ENCODE measurements around the gene PCCA.
A peak's percentile ranks its signal among the peaks of the same experiment; 100 is the strongest.
"Not testable (repeated sequence)": the region's sequence is repeated elsewhere in the genome, so short reads cannot be mapped to it uniquely, and the experiment has no call there.

Gene PCCA

GRCh38 chr13:100559886-100560285, 471.0 kb downstream of the PCCA start:
- no peak for DNase-seq

GRCh38 chr13:100560498-100561157, 471.7 kb downstream of the PCCA start:
- DNase-seq = no peak

GRCh38 chr13:100561158-100561499, 472.2 kb downstream of the PCCA start:
- DNase-seq = no peak

- DNase-seq = no peak
Measured at GRCh38 chr13:100561599-100562204, 472.8 kb downstream of the PCCA start.

GRCh38 chr13:100563779-100564178, 474.9 kb downstream of the PCCA start:
- no peak for DNase-seq

GRCh38 chr13:100564444-100565223, 475.7 kb downstream of the PCCA start:
- DNase-seq = no peak

GRCh38 chr13:100565286-100565685, 476.4 kb downstream of the PCCA start:
- no peak for DNase-seq

GRCh38 chr13:100566543-100566942, 477.6 kb downstream of the PCCA start:
- DNase-seq = no peak

- DNase-seq = peak; percentile 80
Measured at GRCh38 chr13:100573121-100573520, 484.2 kb downstream of the PCCA start.

- DNase-seq = not testable (repeated sequence)
Measured at GRCh38 chr13:100577239-100577638, 488.3 kb downstream of the PCCA start.
